HG02973 (cell line): ENCODE results near the gene RARB.

Source experiments
- ATAC-seq: cut with Tn5 transposase; IDR thresholded peaks from one replicate; pipeline ENCODE4 v1.9.1; 2021; ENCODE audit warnings: moderate library complexity; ENCODE audit not compliant: unreplicated experiment

Gene RARB

GRCh38 chr3:25447285-25447684 lies 19.2 kb downstream of the RARB start:
- ATAC-seq, result no peak

- ATAC-seq, result no peak
These were observed 19.9 kb downstream of the RARB start for GRCh38 chr3:25447925-25448324.

GRCh38 chr3:25448750-25449692 lies 21.0 kb downstream of the RARB start:
- no peak for ATAC-seq

- ATAC-seq, result no peak
These were observed 21.8 kb downstream of the RARB start for GRCh38 chr3:25449857-25450256.

GRCh38 chr3:25452192-25452591 lies 24.1 kb downstream of the RARB start:
- no peak for ATAC-seq

- ATAC-seq, result no peak
These were observed 24.7 kb downstream of the RARB start for GRCh38 chr3:25452740-25453139.

- ATAC-seq, result no peak
These were observed 25.5 kb downstream of the RARB start for GRCh38 chr3:25453619-25454004.

- no peak for ATAC-seq
These were observed 26.2 kb downstream of the RARB start for GRCh38 chr3:25454005-25454927.

GRCh38 chr3:25455441-25456132 lies 27.5 kb downstream of the RARB start:
- ATAC-seq, result no peak

- ATAC-seq, result no peak
These were observed 28.9 kb downstream of the RARB start for GRCh38 chr3:25456723-25457670.

GRCh38 chr3:25457671-25458419 lies 29.8 kb downstream of the RARB start:
- ATAC-seq, result no peak

- no peak for ATAC-seq
These were observed 30.4 kb downstream of the RARB start for GRCh38 chr3:25458420-25458814.

- ATAC-seq, result peak; percentile 98
These were observed 32.7 kb downstream of the RARB start for GRCh38 chr3:25460751-25461150.

- ATAC-seq, result no peak
These were observed 33.9 kb downstream of the RARB start for GRCh38 chr3:25461946-25462345.

GRCh38 chr3:25462495-25462894 lies 34.4 kb downstream of the RARB start:
- ATAC-seq, result no peak

GRCh38 chr3:25463836-25464418 lies 35.9 kb downstream of the RARB start:
- ATAC-seq, result no peak

GRCh38 chr3:25465266-25465860 lies 37.3 kb downstream of the RARB start:
- no peak for ATAC-seq

GRCh38 chr3:25468866-25469319 lies 40.8 kb downstream of the RARB start:
- no peak for ATAC-seq
